ENCODE data around the gene NAV2.

Gene NAV2

GRCh38 chr11:19762266-19762665 lies 49.6 kb downstream of the NAV2 start:
- no peak for TF ChIP-seq CTCF (IDR thresholded peaks at IDR 0.05; ENCODE audit: extremely low read depth, insufficient read depth, missing control alignments)
- in situ Hi-C loops (cut with MboI; ENCODE audit: low pct_unique_long_range_greater_than_20kb, low sequenced_read_pairs, unreplicated experiment) = no loop called here

GRCh38 chr11:19763330-19763729 lies 50.7 kb downstream of the NAV2 start:
- DNase-seq (ENCODE audit: low spot score) = no peak
- no peak for TF ChIP-seq CTCF (IDR thresholded peaks at IDR 0.05; ENCODE audit: extremely low read depth, insufficient read depth, missing control alignments)
- in situ Hi-C loops (cut with MboI; ENCODE audit: low pct_unique_long_range_greater_than_20kb, low sequenced_read_pairs, unreplicated experiment) = no loop called here

More at GRCh38 chr11:19762266-19762665, 49.6 kb downstream of the NAV2 start:
- DNase-seq (ENCODE audit: low spot score) = no peak

GRCh38 chr11:19766206-19766605 lies 53.6 kb downstream of the NAV2 start:
- no peak for TF ChIP-seq CTCF (IDR thresholded peaks at IDR 0.05; ENCODE audit: extremely low read depth, insufficient read depth, missing control alignments)
- in situ Hi-C loops (cut with MboI; ENCODE audit: low pct_unique_long_range_greater_than_20kb, low sequenced_read_pairs, unreplicated experiment) = no loop called here
- no peak for DNase-seq (ENCODE audit: low spot score)

GRCh38 chr11:19766810-19767209 lies 54.2 kb downstream of the NAV2 start:
- in situ Hi-C loops (cut with MboI; ENCODE audit: low pct_unique_long_range_greater_than_20kb, low sequenced_read_pairs, unreplicated experiment) = no loop called here
- no peak for TF ChIP-seq CTCF (IDR thresholded peaks at IDR 0.05; ENCODE audit: extremely low read depth, insufficient read depth, missing control alignments)
- no peak for DNase-seq (ENCODE audit: low spot score)

GRCh38 chr11:19767627-19768151 lies 55.1 kb downstream of the NAV2 start:
- no peak for TF ChIP-seq CTCF (IDR thresholded peaks at IDR 0.05; ENCODE audit: extremely low read depth, insufficient read depth, missing control alignments)
- in situ Hi-C loops (cut with MboI; ENCODE audit: low pct_unique_long_range_greater_than_20kb, low sequenced_read_pairs, unreplicated experiment) = no loop called here
- DNase-seq (ENCODE audit: low spot score) = no peak

- in situ Hi-C loops (cut with MboI; ENCODE audit: low pct_unique_long_range_greater_than_20kb, low sequenced_read_pairs, unreplicated experiment) = no loop called here
- no peak for TF ChIP-seq CTCF (IDR thresholded peaks at IDR 0.05; ENCODE audit: extremely low read depth, insufficient read depth, missing control alignments)
- DNase-seq (ENCODE audit: low spot score) = no peak
Measured at GRCh38 chr11:19768197-19768596, 55.6 kb downstream of the NAV2 start.

- in situ Hi-C loops (cut with MboI; ENCODE audit: low pct_unique_long_range_greater_than_20kb, low sequenced_read_pairs, unreplicated experiment) = no loop called here
- TF ChIP-seq CTCF (IDR thresholded peaks at IDR 0.05; ENCODE audit: extremely low read depth, insufficient read depth, missing control alignments) = no peak
- DNase-seq (ENCODE audit: low spot score) = no peak
Measured at GRCh38 chr11:19768815-19769214, 56.2 kb downstream of the NAV2 start.

Measured in GM13977 (cell line).